Panc1 (cell line): ENCODE data around the gene OPN4.

Experiments used
- SIN3A ChIP-seq: IDR thresholded peaks from 2 replicates; pipeline ENCODE4 v1.6.1; 2012; ENCODE audit warnings: low read depth, mild to moderate bottlenecking, low read length, moderate library complexity, borderline replicate concordance; ENCODE audit not compliant: insufficient read depth
- TF ChIP-seq, protein P1 (sequence below): fragments of 450-650 bp; IDR thresholded peaks from 2 replicates; pipeline ENCODE4 v1.5.1; 2017; ENCODE audit warnings: mild to moderate bottlenecking
- TF ChIP-seq, protein P2 (sequence below), 2 experiments: IDR thresholded peaks; 2 replicates each; pipeline ENCODE4 v1.6.1; 2011 to 2012; ENCODE audit warnings: low read depth in 2 of 2, control low read depth in 1 of 2, low read length in 1 of 2, mild to moderate bottlenecking in 1 of 2, moderate library complexity in 1 of 2; ENCODE audit not compliant: insufficient read depth in 1 of 2

- TF ChIP-seq, protein P1, sequence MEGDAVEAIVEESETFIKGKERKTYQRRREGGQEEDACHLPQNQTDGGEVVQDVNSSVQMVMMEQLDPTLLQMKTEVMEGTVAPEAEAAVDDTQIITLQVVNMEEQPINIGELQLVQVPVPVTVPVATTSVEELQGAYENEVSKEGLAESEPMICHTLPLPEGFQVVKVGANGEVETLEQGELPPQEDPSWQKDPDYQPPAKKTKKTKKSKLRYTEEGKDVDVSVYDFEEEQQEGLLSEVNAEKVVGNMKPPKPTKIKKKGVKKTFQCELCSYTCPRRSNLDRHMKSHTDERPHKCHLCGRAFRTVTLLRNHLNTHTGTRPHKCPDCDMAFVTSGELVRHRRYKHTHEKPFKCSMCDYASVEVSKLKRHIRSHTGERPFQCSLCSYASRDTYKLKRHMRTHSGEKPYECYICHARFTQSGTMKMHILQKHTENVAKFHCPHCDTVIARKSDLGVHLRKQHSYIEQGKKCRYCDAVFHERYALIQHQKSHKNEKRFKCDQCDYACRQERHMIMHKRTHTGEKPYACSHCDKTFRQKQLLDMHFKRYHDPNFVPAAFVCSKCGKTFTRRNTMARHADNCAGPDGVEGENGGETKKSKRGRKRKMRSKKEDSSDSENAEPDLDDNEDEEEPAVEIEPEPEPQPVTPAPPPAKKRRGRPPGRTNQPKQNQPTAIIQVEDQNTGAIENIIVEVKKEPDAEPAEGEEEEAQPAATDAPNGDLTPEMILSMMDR: no peak
- no peak for TF ChIP-seq SIN3A
- TF ChIP-seq, protein P2, sequence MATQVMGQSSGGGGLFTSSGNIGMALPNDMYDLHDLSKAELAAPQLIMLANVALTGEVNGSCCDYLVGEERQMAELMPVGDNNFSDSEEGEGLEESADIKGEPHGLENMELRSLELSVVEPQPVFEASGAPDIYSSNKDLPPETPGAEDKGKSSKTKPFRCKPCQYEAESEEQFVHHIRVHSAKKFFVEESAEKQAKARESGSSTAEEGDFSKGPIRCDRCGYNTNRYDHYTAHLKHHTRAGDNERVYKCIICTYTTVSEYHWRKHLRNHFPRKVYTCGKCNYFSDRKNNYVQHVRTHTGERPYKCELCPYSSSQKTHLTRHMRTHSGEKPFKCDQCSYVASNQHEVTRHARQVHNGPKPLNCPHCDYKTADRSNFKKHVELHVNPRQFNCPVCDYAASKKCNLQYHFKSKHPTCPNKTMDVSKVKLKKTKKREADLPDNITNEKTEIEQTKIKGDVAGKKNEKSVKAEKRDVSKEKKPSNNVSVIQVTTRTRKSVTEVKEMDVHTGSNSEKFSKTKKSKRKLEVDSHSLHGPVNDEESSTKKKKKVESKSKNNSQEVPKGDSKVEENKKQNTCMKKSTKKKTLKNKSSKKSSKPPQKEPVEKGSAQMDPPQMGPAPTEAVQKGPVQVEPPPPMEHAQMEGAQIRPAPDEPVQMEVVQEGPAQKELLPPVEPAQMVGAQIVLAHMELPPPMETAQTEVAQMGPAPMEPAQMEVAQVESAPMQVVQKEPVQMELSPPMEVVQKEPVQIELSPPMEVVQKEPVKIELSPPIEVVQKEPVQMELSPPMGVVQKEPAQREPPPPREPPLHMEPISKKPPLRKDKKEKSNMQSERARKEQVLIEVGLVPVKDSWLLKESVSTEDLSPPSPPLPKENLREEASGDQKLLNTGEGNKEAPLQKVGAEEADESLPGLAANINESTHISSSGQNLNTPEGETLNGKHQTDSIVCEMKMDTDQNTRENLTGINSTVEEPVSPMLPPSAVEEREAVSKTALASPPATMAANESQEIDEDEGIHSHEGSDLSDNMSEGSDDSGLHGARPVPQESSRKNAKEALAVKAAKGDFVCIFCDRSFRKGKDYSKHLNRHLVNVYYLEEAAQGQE (IDR thresholded peaks at IDR 0.05; ENCODE audit: insufficient read depth in 1 of 2, low read depth in 2 of 2, low read length in 1 of 2): no peak
Observed at GRCh38 chr10:86706401-86706841, 52.1 kb downstream of the OPN4 start.
